Measurements from ENCODE around the gene CPNE6. TPM values are rescaled to one million over a fixed set of nuclear protein-coding genes. Genes with fewer than 3 reads are reported as not detected.
A peak's percentile ranks its signal among the peaks of the same experiment; 100 is the strongest.

CPNE6 gene
- total RNA-seq, 4 donors from 2014 or later = not detected

GRCh38 chr14:24122898-24123297 is 51.5 kb downstream of the CPNE6 start:
- no peaks in the 10 kb centered on the region for H3K9me3 ChIP-seq
- H3K27ac ChIP-seq = no peak overlapping the region
- WGBS = 83% methylated on average over 7 of the region's 8 CpGs
- TF ChIP-seq POLR2A (IDR thresholded peaks at IDR 0.05) = no peak
- TF ChIP-seq EP300 (IDR thresholded peaks at IDR 0.05) = no peak
- no peak for TF ChIP-seq POLR2AphosphoS5 (IDR thresholded peaks at IDR 0.05)
- TF ChIP-seq CTCF (IDR thresholded peaks at IDR 0.05) = no peak
- DNase-seq (ENCODE audit: low spot score in 2 of 2) = peak in 1 of 2 donors; percentile 40
- H3K4me1 ChIP-seq = no peaks in the 10 kb centered on the region
- H3K4me3 ChIP-seq = no peak overlapping the region
- H3K27me3 ChIP-seq = no peaks in the 10 kb centered on the region
- peaks cover 64% of the 10 kb centered on the region for H3K36me3 ChIP-seq

DNA sequence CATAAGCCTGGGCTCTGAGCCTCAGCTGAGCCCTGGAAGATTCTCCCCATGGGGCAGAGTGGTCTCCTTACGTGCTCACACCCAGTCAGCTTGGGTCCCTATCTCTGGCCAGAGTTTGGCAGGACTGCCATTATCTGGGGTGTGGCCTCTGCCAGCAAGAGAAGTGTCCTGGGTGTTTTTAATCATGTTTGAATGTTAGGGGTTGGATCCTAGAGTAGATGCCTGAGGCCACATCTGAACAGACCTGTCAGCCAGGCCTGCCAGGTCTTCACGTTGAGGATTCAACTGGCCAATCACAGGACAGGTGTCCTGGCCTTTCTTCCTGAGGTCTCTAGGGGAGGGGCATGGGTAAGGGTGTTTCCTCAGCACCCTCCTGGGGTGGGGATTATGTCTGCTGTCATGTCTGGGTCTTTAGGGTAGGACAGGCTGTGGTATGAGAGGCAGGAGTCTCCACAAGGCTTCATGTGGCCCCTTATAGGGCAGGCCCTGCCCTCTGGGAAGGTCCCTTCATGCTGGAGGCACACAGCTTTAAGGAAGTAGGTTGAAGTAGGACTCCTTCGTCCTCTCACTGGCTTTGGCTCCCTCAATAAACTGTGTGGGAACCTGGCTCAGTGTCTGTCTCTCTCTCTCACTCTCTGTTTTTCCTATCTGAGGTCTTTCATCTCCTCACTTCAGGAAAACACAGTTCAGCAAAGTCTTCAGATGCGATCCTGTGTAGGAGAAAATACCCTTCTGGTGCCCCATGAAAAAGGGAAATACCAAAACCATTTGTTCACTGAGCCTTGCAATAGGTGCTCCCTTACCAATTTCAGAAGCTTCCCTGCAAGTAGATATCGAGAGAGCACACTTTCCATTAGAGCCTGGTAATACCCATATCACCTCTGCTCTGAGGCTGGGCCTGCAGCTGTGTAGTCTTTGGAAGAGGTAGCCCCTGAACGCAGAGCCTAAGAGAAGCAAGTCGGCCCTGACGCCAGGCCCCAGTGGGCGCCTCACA is 52.4 kb downstream of the CPNE6 start:
- Histone ChIP-seq H3K36me3 (peaks cover 56% of the 10 kb centered on the region), H3K9me3 (no peaks in the 10 kb centered on the region), H3K27me3 (no peaks in the 10 kb centered on the region), H3K4me3 (no peak overlapping the region), H3K27ac (no peak overlapping the region), H3K4me1 (no peaks in the 10 kb centered on the region)
- TF ChIP-seq POLR2A (IDR thresholded peaks at IDR 0.05) (no peak), POLR2AphosphoS5 (IDR thresholded peaks at IDR 0.05) (no peak), EP300 (IDR thresholded peaks at IDR 0.05) (no peak), CTCF (IDR thresholded peaks at IDR 0.05) (no peak)
- DNase-seq (ENCODE audit: low spot score in 2 of 2) = peak in 1 of 2 donors; percentile 29
- WGBS = 82% methylated on average over 9 of the region's 9 CpGs

DNA sequence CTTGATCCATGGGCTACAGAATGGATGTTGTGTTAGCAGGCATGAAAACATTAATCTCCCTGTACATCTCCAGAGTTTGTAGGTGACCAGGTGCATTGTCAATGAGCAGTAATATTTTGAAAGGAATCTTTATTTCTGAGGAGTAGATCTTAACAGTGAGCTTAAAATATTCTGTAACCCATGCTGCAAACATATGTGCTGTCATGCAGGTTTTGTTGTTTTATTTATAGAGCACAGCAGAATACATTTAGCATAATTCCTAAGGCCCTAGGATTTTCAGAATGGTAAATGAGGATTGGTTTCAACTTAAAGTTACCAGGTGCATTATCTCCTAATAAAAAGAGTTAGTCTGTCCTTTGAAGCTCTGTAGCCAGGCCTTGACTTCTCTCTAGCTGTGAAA is 55.6 kb downstream of the CPNE6 start:
- Histone ChIP-seq H3K36me3 (peaks cover 24% of the 10 kb centered on the region), H3K27ac (no peak overlapping the region), H3K4me1 (peaks cover 2% of the 10 kb centered on the region), H3K9me3 (no peaks in the 10 kb centered on the region), H3K4me3 (no peak overlapping the region), H3K27me3 (no peaks in the 10 kb centered on the region)
- TF ChIP-seq POLR2A (IDR thresholded peaks at IDR 0.05) (no peak), POLR2AphosphoS5 (IDR thresholded peaks at IDR 0.05) (no peak), CTCF (IDR thresholded peaks at IDR 0.05) (no peak), EP300 (IDR thresholded peaks at IDR 0.05) (no peak)
- DNase-seq (ENCODE audit: low spot score in 2 of 2) = no peak

GRCh38 chr14:24127673-24128072 is 56.3 kb downstream of the CPNE6 start:
- Histone ChIP-seq H3K4me1 (peaks cover 9% of the 10 kb centered on the region), H3K9me3 (no peaks in the 10 kb centered on the region), H3K27ac (no peak overlapping the region), H3K36me3 (peaks cover 17% of the 10 kb centered on the region), H3K4me3 (no peak overlapping the region), H3K27me3 (no peaks in the 10 kb centered on the region)
- no peak for DNase-seq (ENCODE audit: low spot score in 2 of 2)
- TF ChIP-seq POLR2AphosphoS5 (IDR thresholded peaks at IDR 0.05) (no peak), POLR2A (IDR thresholded peaks at IDR 0.05) (no peak), CTCF (IDR thresholded peaks at IDR 0.05) (no peak), EP300 (IDR thresholded peaks at IDR 0.05) (no peak)
- WGBS = 82% methylated on average over 2 of the region's 2 CpGs

Other genes starting within 250 kb of the CPNE6 start
- gene DHRS4, start 117.8 kb upstream of the CPNE6 start, total RNA-seq = 10 to 100 TPM; 24.0 to 35.8 (median 30.5) TPM
- gene DHRS4L2, start 82.6 kb upstream of the CPNE6 start, total RNA-seq = 10 to 100 TPM; 17.5 to 27.9 (median 21.0) TPM
- gene CARMIL3, start 19.6 kb upstream of the CPNE6 start, total RNA-seq = 10 to 100 TPM in 1 of 4 donors, 1 to 10 TPM in 3; 5.9 to 11.2 (median 7.7) TPM
- 10 to 100 TPM in 3 of 4 donors, 1 to 10 TPM in 1; 9.2 to 25.1 (median 14.4) TPM for gene PCK2, start 22.7 kb downstream of the CPNE6 start, total RNA-seq
- gene DCAF11, start 43.2 kb downstream of the CPNE6 start, total RNA-seq = 10 to 100 TPM; 64.2 to 71.7 (median 68.3) TPM
- 1 to 10 TPM; 2.2 to 2.9 (median 2.3) TPM for gene NRL, start 43.4 kb downstream of the CPNE6 start, total RNA-seq
- gene FITM1, start 59.1 kb downstream of the CPNE6 start, total RNA-seq = 1 to 10 TPM in 3 of 4 donors, not detected in 1; 1.7 to 3.4 (median 2.3) TPM
- gene PSME1, start 64.6 kb downstream of the CPNE6 start, total RNA-seq = 100 to 1,000 TPM in 2 of 4 donors, 10 to 100 TPM in 2; 72.3 to 113 (median 91.1) TPM
- 10 to 100 TPM; 10.9 to 22.0 (median 14.1) TPM for gene EMC9, start 70.0 kb downstream of the CPNE6 start, total RNA-seq
- gene PSME2, start 75.0 kb downstream of the CPNE6 start, total RNA-seq = 10 to 100 TPM; 39.3 to 75.2 (median 47.0) TPM
- gene RNF31, start 75.9 kb downstream of the CPNE6 start, total RNA-seq = 10 to 100 TPM; 62.3 to 97.2 (median 70.6) TPM
- gene IRF9, start 89.7 kb downstream of the CPNE6 start, total RNA-seq = 10 to 100 TPM; 31.1 to 45.2 (median 37.5) TPM
- 10 to 100 TPM in 2 of 4 donors, 1 to 10 TPM in 2; 2.5 to 17.2 (median 10.2) TPM for gene REC8, start 100.5 kb downstream of the CPNE6 start, total RNA-seq
- gene IPO4, start 117.3 kb downstream of the CPNE6 start, total RNA-seq = 10 to 100 TPM; 43.0 to 90.5 (median 58.0) TPM
- gene TM9SF1, start 123.9 kb downstream of the CPNE6 start, total RNA-seq = 10 to 100 TPM; 38.1 to 58.3 (median 53.4) TPM
- gene TSSK4, start 134.1 kb downstream of the CPNE6 start, total RNA-seq = not detected
- gene CHMP4A, start 141.9 kb downstream of the CPNE6 start, total RNA-seq = 10 to 100 TPM; 47.2 to 86.3 (median 63.6) TPM
- 10 to 100 TPM; 10.9 to 18.2 (median 11.5) TPM for gene MDP1, start 144.5 kb downstream of the CPNE6 start, total RNA-seq
- gene NEDD8, start 160.8 kb downstream of the CPNE6 start, total RNA-seq = 100 to 1,000 TPM in 3 of 4 donors, 10 to 100 TPM in 1; 54.7 to 137 (median 104) TPM
- 10 to 100 TPM; 25.4 to 49.7 (median 47.8) TPM for gene GMPR2, start 161.4 kb downstream of the CPNE6 start, total RNA-seq
- gene TINF2, start 171.1 kb downstream of the CPNE6 start, total RNA-seq = 10 to 100 TPM; 43.0 to 61.0 (median 54.3) TPM
- 100 to 1,000 TPM; 127 to 144 (median 130) TPM for gene TGM1, start 191.6 kb downstream of the CPNE6 start, total RNA-seq
- gene RABGGTA, start 200.0 kb downstream of the CPNE6 start, total RNA-seq = 10 to 100 TPM; 50.4 to 65.9 (median 53.1) TPM
- 100 to 1,000 TPM in 1 of 4 donors, 10 to 100 TPM in 3; 49.0 to 101 (median 82.1) TPM for gene DHRS1, start 228.2 kb downstream of the CPNE6 start, total RNA-seq
- gene NOP9, start 228.3 kb downstream of the CPNE6 start, total RNA-seq = 10 to 100 TPM; 19.8 to 31.2 (median 21.2) TPM
- 10 to 100 TPM; 23.4 to 32.7 (median 31.7) TPM for gene CIDEB, start 236.4 kb downstream of the CPNE6 start, total RNA-seq
- gene LTB4R2, start 238.6 kb downstream of the CPNE6 start, total RNA-seq = 100 to 1,000 TPM; 131 to 184 (median 156) TPM
- gene LTB4R, start 239.9 kb downstream of the CPNE6 start, total RNA-seq = 100 to 1,000 TPM in 2 of 4 donors, 10 to 100 TPM in 2; 83.1 to 137 (median 117) TPM

Data from suprapubic skin (tissue), 4 donors.